Measurements from ENCODE around the gene ENO1.

ENO1 gene

GRCh38 chr1:8879464-8879921 is 1.0 kb upstream of the ENO1 start:
- H3K27ac Mint-ChIP-seq, result peak overlapping the region; percentile 99
- peaks cover 40% of the 10 kb centered on the region for H3K4me1 Mint-ChIP-seq
- no peaks in the 10 kb centered on the region for H3K9me3 Mint-ChIP-seq
- peak in 2 of 3 experiments; percentile 19 to 25 for TF ChIP-seq CTCF (IDR thresholded peaks at IDR 0.05; ENCODE audit: unreplicated experiment in 3 of 3)
- peaks cover 20% of the 10 kb centered on the region for H3K36me3 Mint-ChIP-seq (ENCODE audit: low read depth)
- no peaks in the 10 kb centered on the region for H3K27me3 Mint-ChIP-seq (ENCODE audit: low read depth)
- peak overlapping the region; percentile 85 to 90 (median 87) for H3K4me3 Mint-ChIP-seq

GRCh38 chr1:8878698-8879463 is 395 bp upstream of the ENO1 start:
- Mint-ChIP-seq H3K4me3 (peak overlapping the region; percentile 96 to 98 (median 98)), H3K36me3 (ENCODE audit: low read depth) (peaks cover 23% of the 10 kb centered on the region), H3K27ac (peak overlapping the region; percentile 99), H3K27me3 (ENCODE audit: low read depth) (no peaks in the 10 kb centered on the region), H3K4me1 (peaks cover 40% of the 10 kb centered on the region), H3K9me3 (no peaks in the 10 kb centered on the region)
- no peak for TF ChIP-seq CTCF (IDR thresholded peaks at IDR 0.05; ENCODE audit: unreplicated experiment in 3 of 3)

DNA sequence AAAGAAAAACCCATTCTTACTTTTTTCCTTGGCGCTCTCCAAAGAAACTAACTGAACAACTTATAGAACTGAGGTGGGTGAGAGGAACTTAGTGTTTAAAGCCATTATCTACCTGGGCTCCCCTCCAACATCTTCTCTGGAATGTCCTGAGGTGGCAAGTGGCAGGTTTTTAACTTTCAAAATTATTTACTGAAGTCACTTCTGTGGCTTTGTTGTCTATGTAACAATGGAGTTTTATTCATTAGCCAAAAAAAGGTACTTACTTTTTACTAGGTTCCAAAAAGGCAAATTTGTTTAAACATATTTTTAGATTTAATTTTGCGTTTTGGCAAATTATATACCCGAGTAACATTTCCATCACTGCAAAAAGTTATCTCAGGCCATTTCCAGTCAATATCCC is 2.4 kb downstream of the ENO1 start:
- TF ChIP-seq CTCF (IDR thresholded peaks at IDR 0.05; ENCODE audit: unreplicated experiment in 3 of 3), result no peak
- H3K4me1 Mint-ChIP-seq, result peaks cover 62% of the 10 kb centered on the region
- no peaks in the 10 kb centered on the region for H3K9me3 Mint-ChIP-seq
- peaks cover 49% of the 10 kb centered on the region for H3K36me3 Mint-ChIP-seq (ENCODE audit: low read depth)
- peak overlapping the region; percentile 96 to 98 (median 98) for H3K4me3 Mint-ChIP-seq
- peak overlapping the region; percentile 82 to 87 (median 86) for H3K27ac Mint-ChIP-seq
- H3K27me3 Mint-ChIP-seq (ENCODE audit: low read depth), result no peaks in the 10 kb centered on the region

GRCh38 chr1:8875216-8875861 is 3.1 kb downstream of the ENO1 start:
- Mint-ChIP-seq H3K9me3 (no peaks in the 10 kb centered on the region), H3K27ac (peak overlapping the region; percentile 82 to 87 (median 86)), H3K36me3 (ENCODE audit: low read depth) (peaks cover 56% of the 10 kb centered on the region), H3K4me3 (peak overlapping the region; percentile 96 to 98 (median 98)), H3K4me1 (peaks cover 63% of the 10 kb centered on the region), H3K27me3 (ENCODE audit: low read depth) (no peaks in the 10 kb centered on the region)
- no peak for TF ChIP-seq CTCF (IDR thresholded peaks at IDR 0.05; ENCODE audit: unreplicated experiment in 3 of 3)

DNA sequence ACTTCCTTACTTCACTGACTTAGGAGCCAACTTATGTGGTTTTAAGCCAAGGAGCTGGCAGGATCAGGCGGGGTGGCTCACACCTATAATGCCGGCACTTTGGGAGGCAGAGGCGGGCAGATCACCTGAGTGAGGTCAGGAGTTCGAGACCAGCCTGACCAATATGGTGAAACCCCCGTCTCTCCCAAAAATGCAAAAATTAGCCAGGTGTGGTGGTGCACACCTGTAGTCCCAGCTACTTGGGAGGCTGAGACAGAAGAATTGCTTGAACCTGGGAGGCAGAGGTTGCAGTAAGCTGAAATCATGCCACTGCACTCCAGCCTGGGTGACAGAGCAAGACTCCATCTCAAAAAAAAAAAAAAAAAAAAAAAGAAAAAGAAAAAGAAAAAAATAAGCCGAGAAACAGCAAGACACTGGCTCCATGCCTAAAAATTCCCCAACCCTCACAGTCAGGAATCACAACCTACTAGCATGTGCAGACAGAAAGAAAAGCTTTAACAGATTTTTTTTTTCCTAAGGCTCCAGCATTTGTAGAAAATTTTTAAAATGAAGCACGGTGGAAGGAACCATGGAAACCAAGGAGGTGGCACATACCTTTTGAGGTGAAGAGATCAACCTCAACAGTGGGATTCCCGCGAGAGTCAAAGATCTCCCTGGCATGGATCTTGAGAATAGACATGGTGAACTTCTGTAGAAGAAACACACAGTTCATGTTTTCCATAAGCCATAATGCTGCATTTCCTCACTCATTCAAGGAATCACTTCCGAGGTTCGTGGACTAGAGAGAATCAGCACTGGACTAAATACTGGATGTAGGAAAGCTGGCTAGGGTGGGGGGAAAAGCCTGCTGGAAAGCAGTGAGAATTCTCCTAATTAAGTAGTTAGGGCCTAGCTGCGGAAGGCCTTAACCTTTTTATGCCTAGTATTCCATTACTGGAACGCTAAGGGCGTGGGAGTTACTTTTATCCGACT is 4.0 kb downstream of the ENO1 start:
- TF ChIP-seq CTCF (IDR thresholded peaks at IDR 0.05; ENCODE audit: unreplicated experiment in 3 of 3), result no peak
- no peaks in the 10 kb centered on the region for H3K9me3 Mint-ChIP-seq
- H3K4me3 Mint-ChIP-seq, result peak overlapping the region; percentile 96 to 98 (median 98)
- peak overlapping the region; percentile 82 to 87 (median 83) for H3K27ac Mint-ChIP-seq
- H3K36me3 Mint-ChIP-seq (ENCODE audit: low read depth), result peaks cover 64% of the 10 kb centered on the region
- peaks cover 59% of the 10 kb centered on the region for H3K4me1 Mint-ChIP-seq
- H3K27me3 Mint-ChIP-seq (ENCODE audit: low read depth), result no peaks in the 10 kb centered on the region
